ENCODE data around the gene WDR90.

WDR90 gene

DNA sequence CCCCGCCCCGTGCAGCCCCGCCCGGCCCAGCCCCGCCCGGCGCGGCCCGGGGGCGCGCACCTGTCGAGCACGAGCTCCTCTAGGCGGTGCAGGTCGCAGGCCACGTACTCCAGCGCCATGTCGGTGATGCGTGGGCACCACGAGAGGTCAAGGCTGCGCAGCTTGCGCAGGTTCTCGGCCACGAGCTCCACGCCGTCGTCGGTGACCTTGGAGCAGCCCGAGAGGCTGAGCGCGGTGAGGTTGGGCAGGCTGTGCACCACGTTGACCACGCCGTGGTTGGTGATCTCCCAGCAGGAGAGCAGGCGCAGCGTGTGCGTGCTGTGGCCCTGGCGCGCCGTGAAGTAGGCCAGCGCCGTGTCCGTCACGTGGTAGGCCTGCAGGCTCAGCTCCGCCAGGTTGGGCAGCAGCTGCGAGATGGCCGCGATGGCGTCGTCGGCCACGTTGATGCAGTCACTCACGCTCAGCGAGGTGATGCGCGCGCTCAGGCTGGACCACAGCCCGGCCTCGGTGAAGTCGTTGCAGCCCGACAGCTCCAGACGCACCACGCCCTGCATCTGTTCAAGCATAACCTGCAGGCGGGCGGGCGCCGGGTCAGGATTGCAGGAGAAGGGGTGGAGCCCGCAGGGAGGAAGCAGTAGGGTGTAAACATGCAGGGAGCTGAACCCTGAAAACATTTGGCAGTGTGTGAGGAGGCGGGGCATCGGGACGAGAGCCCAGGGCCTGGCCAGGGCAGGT is 46.4 kb downstream of the WDR90 start (continued):
- TF ChIP-seq, protein P1, sequence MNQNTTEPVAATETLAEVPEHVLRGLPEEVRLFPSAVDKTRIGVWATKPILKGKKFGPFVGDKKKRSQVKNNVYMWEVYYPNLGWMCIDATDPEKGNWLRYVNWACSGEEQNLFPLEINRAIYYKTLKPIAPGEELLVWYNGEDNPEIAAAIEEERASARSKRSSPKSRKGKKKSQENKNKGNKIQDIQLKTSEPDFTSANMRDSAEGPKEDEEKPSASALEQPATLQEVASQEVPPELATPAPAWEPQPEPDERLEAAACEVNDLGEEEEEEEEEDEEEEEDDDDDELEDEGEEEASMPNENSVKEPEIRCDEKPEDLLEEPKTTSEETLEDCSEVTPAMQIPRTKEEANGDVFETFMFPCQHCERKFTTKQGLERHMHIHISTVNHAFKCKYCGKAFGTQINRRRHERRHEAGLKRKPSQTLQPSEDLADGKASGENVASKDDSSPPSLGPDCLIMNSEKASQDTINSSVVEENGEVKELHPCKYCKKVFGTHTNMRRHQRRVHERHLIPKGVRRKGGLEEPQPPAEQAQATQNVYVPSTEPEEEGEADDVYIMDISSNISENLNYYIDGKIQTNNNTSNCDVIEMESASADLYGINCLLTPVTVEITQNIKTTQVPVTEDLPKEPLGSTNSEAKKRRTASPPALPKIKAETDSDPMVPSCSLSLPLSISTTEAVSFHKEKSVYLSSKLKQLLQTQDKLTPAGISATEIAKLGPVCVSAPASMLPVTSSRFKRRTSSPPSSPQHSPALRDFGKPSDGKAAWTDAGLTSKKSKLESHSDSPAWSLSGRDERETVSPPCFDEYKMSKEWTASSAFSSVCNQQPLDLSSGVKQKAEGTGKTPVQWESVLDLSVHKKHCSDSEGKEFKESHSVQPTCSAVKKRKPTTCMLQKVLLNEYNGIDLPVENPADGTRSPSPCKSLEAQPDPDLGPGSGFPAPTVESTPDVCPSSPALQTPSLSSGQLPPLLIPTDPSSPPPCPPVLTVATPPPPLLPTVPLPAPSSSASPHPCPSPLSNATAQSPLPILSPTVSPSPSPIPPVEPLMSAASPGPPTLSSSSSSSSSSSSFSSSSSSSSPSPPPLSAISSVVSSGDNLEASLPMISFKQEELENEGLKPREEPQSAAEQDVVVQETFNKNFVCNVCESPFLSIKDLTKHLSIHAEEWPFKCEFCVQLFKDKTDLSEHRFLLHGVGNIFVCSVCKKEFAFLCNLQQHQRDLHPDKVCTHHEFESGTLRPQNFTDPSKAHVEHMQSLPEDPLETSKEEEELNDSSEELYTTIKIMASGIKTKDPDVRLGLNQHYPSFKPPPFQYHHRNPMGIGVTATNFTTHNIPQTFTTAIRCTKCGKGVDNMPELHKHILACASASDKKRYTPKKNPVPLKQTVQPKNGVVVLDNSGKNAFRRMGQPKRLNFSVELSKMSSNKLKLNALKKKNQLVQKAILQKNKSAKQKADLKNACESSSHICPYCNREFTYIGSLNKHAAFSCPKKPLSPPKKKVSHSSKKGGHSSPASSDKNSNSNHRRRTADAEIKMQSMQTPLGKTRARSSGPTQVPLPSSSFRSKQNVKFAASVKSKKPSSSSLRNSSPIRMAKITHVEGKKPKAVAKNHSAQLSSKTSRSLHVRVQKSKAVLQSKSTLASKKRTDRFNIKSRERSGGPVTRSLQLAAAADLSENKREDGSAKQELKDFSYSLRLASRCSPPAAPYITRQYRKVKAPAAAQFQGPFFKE (tag by site-specific recombination; IDR thresholded peaks at IDR 0.05; ENCODE audit: borderline replicate concordance), result 0 out of 2 replicates have a peak, but pooled peaks have one; percentile 73
- TF ChIP-seq ZNF121 (tag by site-specific recombination; IDR thresholded peaks at IDR 0.05), result no peak
- TF ChIP-seq ZNF324 (tag by site-specific recombination; IDR thresholded peaks at IDR 0.05), result no peak
- TF ChIP-seq ZNF266 (tag by site-specific recombination; IDR thresholded peaks at IDR 0.05; ENCODE audit: low read depth), result no peak
- TF ChIP-seq KLF1 (tag by site-specific recombination; IDR thresholded peaks at IDR 0.05), result peak; percentile 99
- TF ChIP-seq ZFP69B (tag by site-specific recombination; IDR thresholded peaks at IDR 0.05), result 0 out of 2 replicates have a peak, but pooled peaks have one; percentile 14
- TF ChIP-seq ZNF658 (tag by site-specific recombination; IDR thresholded peaks at IDR 0.05), result no peak
- no peak for TF ChIP-seq SCRT1 (tag by site-specific recombination; IDR thresholded peaks at IDR 0.05; ENCODE audit: borderline replicate concordance)
- no peak for TF ChIP-seq ZNF404 (tag by site-specific recombination; IDR thresholded peaks at IDR 0.05)
- TF ChIP-seq OSR2 (tag by site-specific recombination; IDR thresholded peaks at IDR 0.05), result no peak
- 0 out of 2 replicates have a peak, but pooled peaks have one; percentile 39 for TF ChIP-seq ZXDB (tag by site-specific recombination; IDR thresholded peaks at IDR 0.05)
- peak; percentile 74 for TF ChIP-seq SCRT2 (tag by site-specific recombination; IDR thresholded peaks at IDR 0.05)
- TF ChIP-seq, protein P2, sequence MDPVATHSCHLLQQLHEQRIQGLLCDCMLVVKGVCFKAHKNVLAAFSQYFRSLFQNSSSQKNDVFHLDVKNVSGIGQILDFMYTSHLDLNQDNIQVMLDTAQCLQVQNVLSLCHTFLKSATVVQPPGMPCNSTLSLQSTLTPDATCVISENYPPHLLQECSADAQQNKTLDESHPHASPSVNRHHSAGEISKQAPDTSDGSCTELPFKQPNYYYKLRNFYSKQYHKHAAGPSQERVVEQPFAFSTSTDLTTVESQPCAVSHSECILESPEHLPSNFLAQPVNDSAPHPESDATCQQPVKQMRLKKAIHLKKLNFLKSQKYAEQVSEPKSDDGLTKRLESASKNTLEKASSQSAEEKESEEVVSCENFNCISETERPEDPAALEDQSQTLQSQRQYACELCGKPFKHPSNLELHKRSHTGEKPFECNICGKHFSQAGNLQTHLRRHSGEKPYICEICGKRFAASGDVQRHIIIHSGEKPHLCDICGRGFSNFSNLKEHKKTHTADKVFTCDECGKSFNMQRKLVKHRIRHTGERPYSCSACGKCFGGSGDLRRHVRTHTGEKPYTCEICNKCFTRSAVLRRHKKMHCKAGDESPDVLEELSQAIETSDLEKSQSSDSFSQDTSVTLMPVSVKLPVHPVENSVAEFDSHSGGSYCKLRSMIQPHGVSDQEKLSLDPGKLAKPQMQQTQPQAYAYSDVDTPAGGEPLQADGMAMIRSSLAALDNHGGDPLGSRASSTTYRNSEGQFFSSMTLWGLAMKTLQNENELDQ (tag by site-specific recombination; IDR thresholded peaks at IDR 0.05; ENCODE audit: low read depth), result no peak
- no peak for TF ChIP-seq ZNF623 (tag by site-specific recombination; IDR thresholded peaks at IDR 0.05)
- no peak for TF ChIP-seq ZNF433 (tag by site-specific recombination; IDR thresholded peaks at IDR 0.05; ENCODE audit: low read depth)
- TF ChIP-seq KLF9 (tag by site-specific recombination; IDR thresholded peaks at IDR 0.05; ENCODE audit: low read depth), result peak; percentile 18; the same call in 1 of the 2 replicates
- TF ChIP-seq, protein P3, sequence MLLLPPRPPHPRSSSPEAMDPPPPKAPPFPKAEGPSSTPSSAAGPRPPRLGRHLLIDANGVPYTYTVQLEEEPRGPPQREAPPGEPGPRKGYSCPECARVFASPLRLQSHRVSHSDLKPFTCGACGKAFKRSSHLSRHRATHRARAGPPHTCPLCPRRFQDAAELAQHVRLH (tag by site-specific recombination; IDR thresholded peaks at IDR 0.05), result no peak
- no peak for TF ChIP-seq ZNF302 (tag by site-specific recombination; IDR thresholded peaks at IDR 0.05; ENCODE audit: low read depth)
- TF ChIP-seq, protein P4, sequence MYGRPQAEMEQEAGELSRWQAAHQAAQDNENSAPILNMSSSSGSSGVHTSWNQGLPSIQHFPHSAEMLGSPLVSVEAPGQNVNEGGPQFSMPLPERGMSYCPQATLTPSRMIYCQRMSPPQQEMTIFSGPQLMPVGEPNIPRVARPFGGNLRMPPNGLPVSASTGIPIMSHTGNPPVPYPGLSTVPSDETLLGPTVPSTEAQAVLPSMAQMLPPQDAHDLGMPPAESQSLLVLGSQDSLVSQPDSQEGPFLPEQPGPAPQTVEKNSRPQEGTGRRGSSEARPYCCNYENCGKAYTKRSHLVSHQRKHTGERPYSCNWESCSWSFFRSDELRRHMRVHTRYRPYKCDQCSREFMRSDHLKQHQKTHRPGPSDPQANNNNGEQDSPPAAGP (tag by site-specific recombination; IDR thresholded peaks at IDR 0.05), result peak; percentile 75
- no peak for TF ChIP-seq ZNF423 (tag by site-specific recombination; IDR thresholded peaks at IDR 0.05)
- no peak for TF ChIP-seq ZNF175 (tag by site-specific recombination; IDR thresholded peaks at IDR 0.05)
- TF ChIP-seq ZNF214 (tag by site-specific recombination; IDR thresholded peaks at IDR 0.05; ENCODE audit: borderline replicate concordance), result no peak
- TF ChIP-seq GLIS2 (tag by site-specific recombination; IDR thresholded peaks at IDR 0.05), result no peak
- TF ChIP-seq, protein P5, sequence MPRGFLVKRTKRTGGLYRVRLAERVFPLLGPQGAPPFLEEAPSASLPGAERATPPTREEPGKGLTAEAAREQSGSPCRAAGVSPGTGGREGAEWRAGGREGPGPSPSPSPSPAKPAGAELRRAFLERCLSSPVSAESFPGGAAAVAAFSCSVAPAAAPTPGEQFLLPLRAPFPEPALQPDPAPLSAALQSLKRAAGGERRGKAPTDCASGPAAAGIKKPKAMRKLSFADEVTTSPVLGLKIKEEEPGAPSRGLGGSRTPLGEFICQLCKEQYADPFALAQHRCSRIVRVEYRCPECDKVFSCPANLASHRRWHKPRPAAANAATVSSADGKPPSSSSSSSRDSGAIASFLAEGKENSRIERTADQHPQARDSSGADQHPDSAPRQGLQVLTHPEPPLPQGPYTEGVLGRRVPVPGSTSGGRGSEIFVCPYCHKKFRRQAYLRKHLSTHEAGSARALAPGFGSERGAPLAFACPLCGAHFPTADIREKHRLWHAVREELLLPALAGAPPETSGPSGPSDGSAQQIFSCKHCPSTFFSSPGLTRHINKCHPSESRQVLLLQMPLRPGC (tag by site-specific recombination; IDR thresholded peaks at IDR 0.05), result no peak; the same call in 1 of the 2 replicates
- no peak for TF ChIP-seq ZNF561 (tag by site-specific recombination; IDR thresholded peaks at IDR 0.05; ENCODE audit: borderline replicate concordance)
- no peak for TF ChIP-seq ZNF366 (tag by site-specific recombination; conservative IDR thresholded peaks at IDR 0.05)
- TF ChIP-seq, protein P6, sequence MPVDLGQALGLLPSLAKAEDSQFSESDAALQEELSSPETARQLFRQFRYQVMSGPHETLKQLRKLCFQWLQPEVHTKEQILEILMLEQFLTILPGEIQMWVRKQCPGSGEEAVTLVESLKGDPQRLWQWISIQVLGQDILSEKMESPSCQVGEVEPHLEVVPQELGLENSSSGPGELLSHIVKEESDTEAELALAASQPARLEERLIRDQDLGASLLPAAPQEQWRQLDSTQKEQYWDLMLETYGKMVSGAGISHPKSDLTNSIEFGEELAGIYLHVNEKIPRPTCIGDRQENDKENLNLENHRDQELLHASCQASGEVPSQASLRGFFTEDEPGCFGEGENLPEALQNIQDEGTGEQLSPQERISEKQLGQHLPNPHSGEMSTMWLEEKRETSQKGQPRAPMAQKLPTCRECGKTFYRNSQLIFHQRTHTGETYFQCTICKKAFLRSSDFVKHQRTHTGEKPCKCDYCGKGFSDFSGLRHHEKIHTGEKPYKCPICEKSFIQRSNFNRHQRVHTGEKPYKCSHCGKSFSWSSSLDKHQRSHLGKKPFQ (tag by site-specific recombination; IDR thresholded peaks at IDR 0.05), result no peak

Data from HEK293 (cell line).